PC-3 (cell line): ENCODE data around the gene MTM1. TPM values are rescaled to one million over a fixed set of nuclear protein-coding genes. Genes with fewer than 3 reads are reported as not detected.
A peak's percentile ranks its signal among the peaks of the same experiment; 100 is the strongest.

Experiments used
- ATAC-seq: fragments of 200-7000 bp; cut with Tn5 transposase; 2 replicates; pipeline ENCODE4 v1.9.1; 2020; ENCODE audit warnings: mild to moderate bottlenecking, moderate library complexity
- BruUV-seq: library from RNA; stranded (reverse); fragments of 400-500 nt; replicated peaks from 2 replicates; lab custom pipeline; 2021; lab: Mats Ljungman, UMichigan
- CTCF ChIA-PET: fragments of 300-600 bp; sonication (Branson Sonifier 250); formaldehyde crosslinking; loops from one replicate; lab custom pipeline; 2022; ENCODE audit warnings: antibody characterized with exemption; lab: Charles Lee
- POLR2A ChIA-PET: fragments of 300-600 bp; sonication (Branson Sonifier 250); formaldehyde crosslinking; loops from one replicate; lab custom pipeline; 2022; ENCODE audit warnings: antibody characterized with exemption; ENCODE audit not compliant: unreplicated experiment; lab: Charles Lee
- DNase-seq: peaks from one replicate; pipeline ENCODE4 v3.0.0-alpha.2; 2015
- H2AFZ ChIP-seq: fragments of 300-600 bp; sonication (generic); 2 replicates; pipeline ENCODE4 v1.6.0; 2016; ENCODE audit warnings: antibody characterized with exemption, low read length
- H3F3A ChIP-seq: fragments of 300-600 bp; sonication (generic); one replicate; pipeline ENCODE4 v1.6.0; 2017; ENCODE audit warnings: antibody characterized with exemption, low read length, control low read depth, mild to moderate bottlenecking; ENCODE audit not compliant: unreplicated experiment
- H3K27ac ChIP-seq: fragments of 300-600 bp; sonication (generic); 2 replicates; pipeline ENCODE4 v1.5.1; 2016; ENCODE audit warnings: mild to moderate bottlenecking, low read length
- H3K27me3 ChIP-seq: fragments of 300-600 bp; sonication (generic); 2 replicates; pipeline ENCODE4 v1.6.1; 2016; ENCODE audit warnings: low read length, mixed read lengths
- H3K36me3 ChIP-seq: fragments of 300-600 bp; sonication (generic); 2 replicates; pipeline ENCODE4 v1.6.1; 2016; ENCODE audit warnings: low read depth, mixed run types, low read length, mixed read lengths
- H3K4me1 ChIP-seq: fragments of 300-600 bp; sonication (generic); 2 replicates; pipeline ENCODE4 v1.5.1; 2016; ENCODE audit warnings: low read length; ENCODE audit not compliant: insufficient read depth
- H3K4me2 ChIP-seq: fragments of 300-600 bp; sonication (generic); 2 replicates; pipeline ENCODE4 v1.6.0; 2016; ENCODE audit warnings: low read length
- H3K4me3 ChIP-seq: fragments of 300-600 bp; sonication (generic); 2 replicates; pipeline ENCODE4 v1.5.1; 2016; ENCODE audit warnings: mild to moderate bottlenecking, low read length, mixed read lengths
- H3K79me2 ChIP-seq: fragments of 300-600 bp; sonication (generic); 2 replicates; pipeline ENCODE4 v1.6.1; 2017; ENCODE audit warnings: low read length, mixed read lengths
- H3K9ac ChIP-seq: fragments of 300-600 bp; sonication (generic); 2 replicates; pipeline ENCODE4 v1.6.0; 2016; ENCODE audit warnings: mild to moderate bottlenecking, low read length
- H3K9me2 ChIP-seq: fragments of 300-600 bp; sonication (generic); replicated peaks from 2 replicates; pipeline ENCODE4 v1.6.1; 2016; ENCODE audit warnings: mixed run types, low read length, mixed read lengths
- H3K9me3 ChIP-seq: fragments of 300-600 bp; sonication (generic); 2 replicates; pipeline ENCODE4 v1.6.1; 2016; ENCODE audit warnings: low read length, mixed read lengths
- H4K20me1 ChIP-seq: fragments of 300-600 bp; sonication (generic); 2 replicates; pipeline ENCODE4 v1.6.1; 2016; ENCODE audit warnings: low read length, mixed read lengths
- EZH2 ChIP-seq: fragments of 300-600 bp; sonication (generic); IDR thresholded peaks from one replicate; pipeline ENCODE4 v1.6.1; 2017; ENCODE audit warnings: antibody characterized with exemption, mild to moderate bottlenecking, low read length; ENCODE audit not compliant: unreplicated experiment
- EZH2phosphoT487 ChIP-seq: fragments of 300-600 bp; sonication (generic); IDR thresholded peaks from 2 replicates; pipeline ENCODE4 v1.6.1; 2018; ENCODE audit warnings: mild to moderate bottlenecking, antibody characterized with exemption, low read length, borderline replicate concordance
- intact Hi-C: fragments of 100-400 bp; cut with micrococcal nuclease; formaldehyde crosslinking; loops from 2 replicates; pipeline ENCODE4 v1.9.0; 2023
- total RNA-seq: library from RNA; depleted of rRNA; stranded (reverse); fragments of >200 nt; gene quantifications from 2 replicates; pipeline ENCODE4 v1.2.3, GENCODE V29; 2014
- TF ChIP-seq, protein P1 (sequence below): fragments of 300-600 bp; sonication (generic); conservative IDR thresholded peaks from 2 replicates; pipeline ENCODE4 v1.5.1; 2017; ENCODE audit warnings: antibody characterized with exemption, low read depth, mild to moderate bottlenecking, low read length

Gene MTM1
- total RNA-seq, 1 experiment from 2014 or later, result 13.7 TPM

DNA sequence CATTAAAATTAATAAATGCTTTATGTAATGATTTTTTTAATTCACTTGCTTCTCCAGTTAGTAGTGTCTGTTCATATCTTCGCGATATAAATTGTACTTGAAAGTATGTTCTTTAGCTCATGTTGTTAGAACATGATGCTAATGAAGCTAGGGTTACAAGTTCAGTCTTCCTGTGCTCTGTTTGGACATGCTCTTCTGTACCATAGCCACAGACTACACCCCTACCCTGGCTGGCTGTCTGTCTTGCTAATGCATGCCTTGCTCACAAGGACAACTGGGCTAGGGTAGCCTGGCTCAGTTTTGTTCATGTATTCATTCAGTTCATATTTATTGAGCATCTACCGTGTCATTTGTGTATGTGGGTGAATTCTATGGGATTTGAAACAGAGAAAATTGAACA lies 74.0 kb downstream of the MTM1 start:
- ChIA-PET CTCF (no interaction called here), POLR2A (no interaction called here)
- Histone ChIP-seq H3K36me3 (peaks cover 3% of the 10 kb centered on the region; the same call in 1 of the 2 replicates), H3K9me2 (no peaks in the 10 kb centered on the region), H3K9ac (no peak overlapping the region), H4K20me1 (no peaks in the 10 kb centered on the region), H3K79me2 (no peaks in the 10 kb centered on the region), H3F3A (no peaks in the 10 kb centered on the region), H3K9me3 (no peaks in the 10 kb centered on the region), H3K27ac (no peak overlapping the region), H3K27me3 (no peaks in the 10 kb centered on the region), H3K4me1 (no peaks in the 10 kb centered on the region), H3K4me3 (no peak overlapping the region), H3K4me2 (no peak overlapping the region), H2AFZ (no peak overlapping the region)
- DNase-seq (no peak), ATAC-seq (no peak)
- intact Hi-C loops, result loop anchor here (5.0 kb wide), 1 partner anchor 65 kb away; no protein-coding TSS in a partner anchor
- TF ChIP-seq EZH2 (no peak), EZH2phosphoT487 (no peak)
- TF ChIP-seq, protein P1, sequence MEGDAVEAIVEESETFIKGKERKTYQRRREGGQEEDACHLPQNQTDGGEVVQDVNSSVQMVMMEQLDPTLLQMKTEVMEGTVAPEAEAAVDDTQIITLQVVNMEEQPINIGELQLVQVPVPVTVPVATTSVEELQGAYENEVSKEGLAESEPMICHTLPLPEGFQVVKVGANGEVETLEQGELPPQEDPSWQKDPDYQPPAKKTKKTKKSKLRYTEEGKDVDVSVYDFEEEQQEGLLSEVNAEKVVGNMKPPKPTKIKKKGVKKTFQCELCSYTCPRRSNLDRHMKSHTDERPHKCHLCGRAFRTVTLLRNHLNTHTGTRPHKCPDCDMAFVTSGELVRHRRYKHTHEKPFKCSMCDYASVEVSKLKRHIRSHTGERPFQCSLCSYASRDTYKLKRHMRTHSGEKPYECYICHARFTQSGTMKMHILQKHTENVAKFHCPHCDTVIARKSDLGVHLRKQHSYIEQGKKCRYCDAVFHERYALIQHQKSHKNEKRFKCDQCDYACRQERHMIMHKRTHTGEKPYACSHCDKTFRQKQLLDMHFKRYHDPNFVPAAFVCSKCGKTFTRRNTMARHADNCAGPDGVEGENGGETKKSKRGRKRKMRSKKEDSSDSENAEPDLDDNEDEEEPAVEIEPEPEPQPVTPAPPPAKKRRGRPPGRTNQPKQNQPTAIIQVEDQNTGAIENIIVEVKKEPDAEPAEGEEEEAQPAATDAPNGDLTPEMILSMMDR, result no peak
- BruUV-seq, result no TSS peak

DNA sequence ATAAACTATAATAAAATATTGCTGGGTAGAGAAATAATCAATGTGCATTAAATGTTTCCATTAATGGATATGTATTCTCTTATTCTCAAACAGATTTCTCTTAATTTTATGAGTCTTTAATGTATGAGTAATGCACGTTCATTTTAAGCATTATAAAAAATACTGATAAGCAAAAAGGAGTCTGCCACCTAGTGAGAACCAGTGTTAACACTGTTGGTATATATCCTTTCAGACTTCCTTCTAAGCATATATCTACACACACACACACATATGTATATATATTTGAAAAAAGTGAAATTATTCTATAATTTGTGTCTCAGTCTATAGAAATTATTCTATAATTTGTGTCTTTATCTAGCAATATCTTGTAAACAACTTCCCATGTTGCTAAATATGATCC lies 74.8 kb downstream of the MTM1 start:
- Histone ChIP-seq H3K4me1 (no peaks in the 10 kb centered on the region), H3K4me3 (no peak overlapping the region), H3K27me3 (no peaks in the 10 kb centered on the region), H3K36me3 (peaks cover 3% of the 10 kb centered on the region; the same call in 1 of the 2 replicates), H3K4me2 (no peak overlapping the region), H3K79me2 (no peaks in the 10 kb centered on the region), H3K9ac (no peak overlapping the region), H4K20me1 (no peaks in the 10 kb centered on the region), H2AFZ (no peak overlapping the region), H3F3A (no peaks in the 10 kb centered on the region), H3K9me2 (no peaks in the 10 kb centered on the region), H3K9me3 (no peaks in the 10 kb centered on the region), H3K27ac (no peak overlapping the region)
- POLR2A ChIA-PET, result no interaction called here
- peak; percentile 42 for DNase-seq
- TF ChIP-seq EZH2phosphoT487 (no peak), EZH2 (no peak)
- TF ChIP-seq, protein P1, result peak; percentile 56; the same call in 1 of the 2 replicates
- intact Hi-C loops, result loop anchor here (5.0 kb wide), 1 partner anchor 66 kb away; no protein-coding TSS in a partner anchor
- CTCF ChIA-PET, result no interaction called here
- no TSS peak for BruUV-seq
- ATAC-seq, result peak; percentile 64

DNA sequence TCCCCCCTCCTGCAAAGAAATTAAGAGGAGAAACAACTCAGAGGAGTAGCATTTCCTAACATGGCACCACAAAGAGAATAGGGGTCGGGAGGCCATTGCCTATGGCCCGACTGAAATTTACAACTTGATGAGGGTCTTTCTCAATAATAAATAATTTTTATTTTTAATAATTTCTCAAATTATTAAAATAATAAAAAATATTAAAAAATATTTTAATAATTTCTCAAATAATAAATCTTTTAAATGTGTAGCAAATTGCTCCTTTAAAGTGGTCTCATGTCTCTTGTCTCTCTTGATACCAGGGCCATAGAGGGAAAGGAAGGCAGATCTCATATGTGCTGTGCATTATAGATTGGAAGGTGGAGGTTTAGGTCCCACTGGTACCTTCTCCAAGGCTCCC lies 75.5 kb downstream of the MTM1 start:
- Histone ChIP-seq H3K4me2 (no peak overlapping the region), H3K9ac (no peak overlapping the region), H3K4me3 (no peak overlapping the region), H3K4me1 (no peaks in the 10 kb centered on the region), H3K79me2 (no peaks in the 10 kb centered on the region), H2AFZ (no peak overlapping the region), H3K9me3 (no peaks in the 10 kb centered on the region), H3K36me3 (peaks cover 3% of the 10 kb centered on the region; the same call in 1 of the 2 replicates), H3K27ac (no peak overlapping the region), H3K27me3 (no peaks in the 10 kb centered on the region), H3K9me2 (no peaks in the 10 kb centered on the region), H4K20me1 (no peaks in the 10 kb centered on the region), H3F3A (no peaks in the 10 kb centered on the region)
- ChIA-PET CTCF (no interaction called here), POLR2A (no interaction called here)
- DNase-seq (no peak), ATAC-seq (no peak)
- TF ChIP-seq, protein P1, result no peak
- intact Hi-C loops, result loop anchor here (5.0 kb wide), 1 partner anchor 67 kb away; no protein-coding TSS in a partner anchor
- no TSS peak for BruUV-seq
